CD4-positive, alpha-beta T cell (primary cell): ENCODE data around the gene PATJ. TPM values are rescaled to one million over a fixed set of nuclear protein-coding genes. Genes with fewer than 3 reads are reported as not detected.
A peak's percentile ranks its signal among the peaks of the same experiment; 100 is the strongest.

Experiments
- ATAC-seq: fragments of 200-7000 bp; cut with Tn5 transposase; one replicate; pipeline ENCODE4 v1.10.0; 2022; ENCODE audit warnings: mild to moderate bottlenecking; ENCODE audit not compliant: poor library complexity
- CTCF ChIA-PET: fragments of 350-600 bp; sonication (Branson Sonifier 250); formaldehyde crosslinking; loops from one replicate; lab custom pipeline; 2021; ENCODE audit warnings: antibody characterized with exemption, inconsistent platforms; lab: Charles Lee
- POLR2A ChIA-PET: fragments of 350-600 bp; sonication (Branson Sonifier 250); formaldehyde crosslinking; loops from one replicate; lab custom pipeline; 2021; ENCODE audit warnings: antibody characterized with exemption, inconsistent platforms; lab: Charles Lee
- DNase-seq, 14 experiments: peaks; one replicate each; pipeline ENCODE4 v3.0.0-alpha.2; 2013 to 2020; ENCODE audit warnings: mixed read lengths in 2 of 14
- H3K27ac ChIP-seq, 2 donors: one replicate each; pipeline versions ENCODE4 v1.5.1 to v1.7.0; 2013; ENCODE audit warnings: low read length in 2 of 2, low read depth in 1 of 2, mild to moderate bottlenecking in 1 of 2
- H3K27me3 ChIP-seq, 2 experiments: 1 replicate in 1 of 2; 2 replicates in 1 of 2; pipeline versions ENCODE4 v1.6.1 to v1.7.0; 2013; ENCODE audit warnings: low read length in 2 of 2, control low read depth in 1 of 2, mild to moderate bottlenecking in 1 of 2, moderate library complexity in 1 of 2; ENCODE audit not compliant: insufficient read depth in 2 of 2, control insufficient read depth in 1 of 2
- H3K36me3 ChIP-seq: one replicate; pipeline ENCODE4 v1.6.1; 2013; ENCODE audit warnings: low read length, control low read depth; ENCODE audit not compliant: insufficient read depth
- H3K4me1 ChIP-seq: one replicate; pipeline ENCODE4 v1.6.1; 2013; ENCODE audit warnings: low read length, control low read depth; ENCODE audit not compliant: insufficient read depth
- H3K4me3 ChIP-seq: one replicate; pipeline ENCODE4 v1.5.1; 2013; ENCODE audit warnings: mild to moderate bottlenecking, low read length, moderate library complexity
- H3K9me3 ChIP-seq, 2 experiments: 1 replicate in 1 of 2; 2 replicates in 1 of 2; pipeline versions ENCODE4 v1.6.1 to v1.7.0; 2013; ENCODE audit warnings: low read length in 2 of 2, mild to moderate bottlenecking in 2 of 2, control low read depth in 1 of 2, moderate library complexity in 1 of 2; ENCODE audit not compliant: control insufficient read depth in 1 of 2, insufficient read depth in 1 of 2
- H3K27ac Mint-ChIP-seq: one replicate; pipeline ENCODE4 v1.8.0; 2020; ENCODE audit warnings: mixed read lengths
- H3K27me3 Mint-ChIP-seq: one replicate; pipeline ENCODE4 v1.8.0; 2021; ENCODE audit warnings: mixed read lengths
- H3K36me3 Mint-ChIP-seq: one replicate; pipeline ENCODE4 v1.8.0; 2021; ENCODE audit warnings: low read depth, mixed read lengths
- H3K4me1 Mint-ChIP-seq: one replicate; pipeline ENCODE4 v1.8.0; 2021; ENCODE audit warnings: low read depth, mixed read lengths
- H3K4me3 Mint-ChIP-seq: one replicate; pipeline ENCODE4 v1.8.0; 2020; ENCODE audit warnings: mild to moderate bottlenecking, mixed read lengths
- H3K9me3 Mint-ChIP-seq: one replicate; pipeline ENCODE4 v1.8.0; 2020; ENCODE audit warnings: mixed read lengths
- intact Hi-C, 2 experiments: fragments of 100-400 bp; cut with DNase I in 1 of 2; cut with micrococcal nuclease in 1 of 2; formaldehyde crosslinking; loops; one replicate each; pipeline versions ENCODE4 v1.15.1 to v1.9.0; 2023 to 2025; cut with DNase I, micrococcal nuclease
- total RNA-seq, 174 experiments: library from RNA in 2 of 174; stranded (reverse) in 2 of 174; gene quantifications; one replicate each; pipeline ENCODE4 v1.2.3 and lab custom pipeline; 2021 to 2026
- TF ChIP-seq, protein P1 (sequence below): fragments of 200-600 bp; IDR thresholded peaks from one replicate; pipeline ENCODE4 v1.8.0; 2022; ENCODE audit warnings: antibody characterized with exemption, mild to moderate bottlenecking

Gene PATJ
- total RNA-seq, 2 experiments from 2014 or later = 50.4 to 54.1 TPM

GRCh38 chr1:61732726-61733125 is 9.6 kb upstream of the PATJ start:
- H3K9me3 ChIP-seq = no peaks in the 10 kb centered on the region
- H3K27me3 ChIP-seq = no peaks in the 10 kb centered on the region
- intact Hi-C loops = loop anchor here in 1 of 2 experiments (10.0 kb wide), 1 partner anchor 678 kb away; no protein-coding TSS in a partner anchor
- POLR2A ChIA-PET = no interaction called here
- CTCF ChIA-PET = no interaction called here
- no peaks in the 10 kb centered on the region for H3K36me3 ChIP-seq
- H3K4me1 ChIP-seq = peaks cover 7% of the 10 kb centered on the region
- Mint-ChIP-seq H3K27me3 (no peaks in the 10 kb centered on the region), H3K36me3 (no peaks in the 10 kb centered on the region), H3K4me3 (no peak overlapping the region), H3K4me1 (peaks cover 5% of the 10 kb centered on the region), H3K27ac (no peak overlapping the region), H3K9me3 (no peaks in the 10 kb centered on the region)
- DNase-seq = no peak
- TF ChIP-seq, protein P1, sequence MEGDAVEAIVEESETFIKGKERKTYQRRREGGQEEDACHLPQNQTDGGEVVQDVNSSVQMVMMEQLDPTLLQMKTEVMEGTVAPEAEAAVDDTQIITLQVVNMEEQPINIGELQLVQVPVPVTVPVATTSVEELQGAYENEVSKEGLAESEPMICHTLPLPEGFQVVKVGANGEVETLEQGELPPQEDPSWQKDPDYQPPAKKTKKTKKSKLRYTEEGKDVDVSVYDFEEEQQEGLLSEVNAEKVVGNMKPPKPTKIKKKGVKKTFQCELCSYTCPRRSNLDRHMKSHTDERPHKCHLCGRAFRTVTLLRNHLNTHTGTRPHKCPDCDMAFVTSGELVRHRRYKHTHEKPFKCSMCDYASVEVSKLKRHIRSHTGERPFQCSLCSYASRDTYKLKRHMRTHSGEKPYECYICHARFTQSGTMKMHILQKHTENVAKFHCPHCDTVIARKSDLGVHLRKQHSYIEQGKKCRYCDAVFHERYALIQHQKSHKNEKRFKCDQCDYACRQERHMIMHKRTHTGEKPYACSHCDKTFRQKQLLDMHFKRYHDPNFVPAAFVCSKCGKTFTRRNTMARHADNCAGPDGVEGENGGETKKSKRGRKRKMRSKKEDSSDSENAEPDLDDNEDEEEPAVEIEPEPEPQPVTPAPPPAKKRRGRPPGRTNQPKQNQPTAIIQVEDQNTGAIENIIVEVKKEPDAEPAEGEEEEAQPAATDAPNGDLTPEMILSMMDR = no peak
- no peak overlapping the region for H3K4me3 ChIP-seq
- ATAC-seq = no peak
- H3K27ac ChIP-seq = no peak overlapping the region

GRCh38 chr1:61740751-61741700 is 1.3 kb upstream of the PATJ start:
- intact Hi-C loops = loop anchor here (1.0 to 5.0 kb wide), 4 partner anchors 14 to 696 kb away; partner anchors contain the start of genes TM2D1 (in 1 of the 2) and USP1 (in 1 of the 2)
- ATAC-seq (no peak), DNase-seq (no peak)
- Mint-ChIP-seq H3K27ac (peak overlapping the region; percentile 94), H3K27me3 (no peaks in the 10 kb centered on the region), H3K4me3 (peak overlapping the region; percentile 97), H3K4me1 (peaks cover 30% of the 10 kb centered on the region), H3K36me3 (peaks cover 7% of the 10 kb centered on the region), H3K9me3 (no peaks in the 10 kb centered on the region)
- Histone ChIP-seq H3K27ac (no peak overlapping the region), H3K9me3 (no peaks in the 10 kb centered on the region), H3K4me3 (peak overlapping the region; percentile 78), H3K27me3 (no peaks in the 10 kb centered on the region), H3K36me3 (no peaks in the 10 kb centered on the region), H3K4me1 (peaks cover 25% of the 10 kb centered on the region)
- ChIA-PET CTCF (no interaction called here), POLR2A (interaction anchor here (1.1 kb wide), 1 partner anchor 13 kb away, joined by 3 read pairs; no protein-coding TSS in a partner anchor)
- TF ChIP-seq, protein P1 = no peak

DNA sequence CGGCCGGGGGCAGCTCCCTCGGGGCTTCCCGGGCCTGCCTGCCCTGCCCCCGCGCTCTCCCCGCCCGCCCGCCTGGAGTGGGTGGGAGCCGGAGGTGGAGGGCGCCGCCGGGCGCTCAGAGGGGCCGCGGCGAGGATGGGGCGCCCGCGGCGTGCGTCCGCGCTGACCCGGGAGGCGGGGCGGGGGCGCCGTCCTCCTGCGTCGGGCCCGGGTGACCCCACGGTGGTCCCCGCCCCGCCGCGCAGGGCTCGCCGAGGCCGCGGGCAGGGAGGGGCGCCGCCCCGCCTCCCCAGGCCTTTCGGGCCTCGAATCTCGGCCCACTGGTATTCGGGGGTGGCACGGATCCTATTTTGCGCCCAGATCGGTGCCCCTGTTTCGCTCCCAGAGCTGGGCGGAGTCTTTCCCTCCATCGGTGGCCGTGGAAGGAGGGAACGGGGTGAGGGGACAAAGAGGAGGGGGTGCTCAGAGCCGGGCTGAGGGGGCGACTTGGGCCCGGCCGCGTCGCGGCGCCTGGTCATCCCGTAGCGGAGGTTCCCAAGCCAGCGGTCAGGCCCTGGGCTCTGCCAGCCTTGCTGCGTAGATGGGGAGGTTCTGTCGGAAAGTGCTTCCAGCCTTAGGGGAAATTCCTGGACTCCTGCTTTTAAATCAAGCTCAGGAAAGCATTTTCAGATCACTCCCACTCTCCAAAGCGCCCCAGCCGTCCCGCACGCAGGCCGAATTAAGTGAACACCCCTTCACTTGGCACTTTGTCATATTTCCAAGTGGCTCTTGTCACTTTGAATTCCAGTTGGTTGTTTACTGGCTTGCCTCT is 545 bp downstream of the PATJ start:
- CTCF ChIA-PET = interaction anchor here (1.0 kb wide), 2 partner anchors 9 to 693 kb away, joined by 3 to 4 read pairs; no protein-coding TSS in a partner anchor
- TF ChIP-seq, protein P1 = no peak
- H3K4me1 ChIP-seq = peaks cover 23% of the 10 kb centered on the region
- intact Hi-C loops = loop anchor here (5.0 kb wide), 2 partner anchors 39 to 694 kb away; partner anchors contain the start of gene USP1 (in 1 of the 2)
- Mint-ChIP-seq H3K27me3 (no peaks in the 10 kb centered on the region), H3K27ac (peak overlapping the region; percentile 57), H3K4me1 (peaks cover 39% of the 10 kb centered on the region), H3K36me3 (peaks cover 7% of the 10 kb centered on the region), H3K9me3 (no peaks in the 10 kb centered on the region), H3K4me3 (peak overlapping the region; percentile 83)
- DNase-seq (no peak), ATAC-seq (peak; percentile 50)
- H3K4me3 ChIP-seq = peak overlapping the region; percentile 78
- H3K27ac ChIP-seq = peak overlapping the region; percentile 55 to 56
- POLR2A ChIA-PET = interaction anchor here (0.6 to 1.1 kb wide), 3 partner anchors 15 to 50 kb away, joined by 3 read pairs; no protein-coding TSS in a partner anchor
- no peaks in the 10 kb centered on the region for H3K9me3 ChIP-seq
- H3K27me3 ChIP-seq = no peaks in the 10 kb centered on the region
- H3K36me3 ChIP-seq = no peaks in the 10 kb centered on the region
